Right renal cortex interstitium (tissue), 3 donors: ENCODE results near the gene CYP20A1. TPM values are rescaled to one million over a fixed set of nuclear protein-coding genes. Genes with fewer than 3 reads are reported as not detected.
A peak's percentile ranks its signal among the peaks of the same experiment; 100 is the strongest.
"Not testable (repeated sequence)": the region's sequence is repeated elsewhere in the genome, so short reads cannot be mapped to it uniquely, and the experiment has no call there.

Source experiments
- DNase-seq, 3 donors: peaks; one replicate each; pipeline ENCODE4 v3.0.0-alpha.2; 2013; ENCODE audit warnings: low read depth in 3 of 3, low spot score in 2 of 3
- polyA plus RNA-seq, 3 donors: library from polyadenylated mRNA; unstranded; fragments of 120-200 nt; gene quantifications; one replicate each; pipeline ENCODE4 v1.2.1, GENCODE V29; 2013; ENCODE audit not compliant: insufficient read length in 3 of 3

CYP20A1 gene, protein sequence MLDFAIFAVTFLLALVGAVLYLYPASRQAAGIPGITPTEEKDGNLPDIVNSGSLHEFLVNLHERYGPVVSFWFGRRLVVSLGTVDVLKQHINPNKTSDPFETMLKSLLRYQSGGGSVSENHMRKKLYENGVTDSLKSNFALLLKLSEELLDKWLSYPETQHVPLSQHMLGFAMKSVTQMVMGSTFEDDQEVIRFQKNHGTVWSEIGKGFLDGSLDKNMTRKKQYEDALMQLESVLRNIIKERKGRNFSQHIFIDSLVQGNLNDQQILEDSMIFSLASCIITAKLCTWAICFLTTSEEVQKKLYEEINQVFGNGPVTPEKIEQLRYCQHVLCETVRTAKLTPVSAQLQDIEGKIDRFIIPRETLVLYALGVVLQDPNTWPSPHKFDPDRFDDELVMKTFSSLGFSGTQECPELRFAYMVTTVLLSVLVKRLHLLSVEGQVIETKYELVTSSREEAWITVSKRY
- polyA plus RNA-seq, result 10 to 100 TPM; 21.2 to 21.8 (median 21.2) TPM

DNA sequence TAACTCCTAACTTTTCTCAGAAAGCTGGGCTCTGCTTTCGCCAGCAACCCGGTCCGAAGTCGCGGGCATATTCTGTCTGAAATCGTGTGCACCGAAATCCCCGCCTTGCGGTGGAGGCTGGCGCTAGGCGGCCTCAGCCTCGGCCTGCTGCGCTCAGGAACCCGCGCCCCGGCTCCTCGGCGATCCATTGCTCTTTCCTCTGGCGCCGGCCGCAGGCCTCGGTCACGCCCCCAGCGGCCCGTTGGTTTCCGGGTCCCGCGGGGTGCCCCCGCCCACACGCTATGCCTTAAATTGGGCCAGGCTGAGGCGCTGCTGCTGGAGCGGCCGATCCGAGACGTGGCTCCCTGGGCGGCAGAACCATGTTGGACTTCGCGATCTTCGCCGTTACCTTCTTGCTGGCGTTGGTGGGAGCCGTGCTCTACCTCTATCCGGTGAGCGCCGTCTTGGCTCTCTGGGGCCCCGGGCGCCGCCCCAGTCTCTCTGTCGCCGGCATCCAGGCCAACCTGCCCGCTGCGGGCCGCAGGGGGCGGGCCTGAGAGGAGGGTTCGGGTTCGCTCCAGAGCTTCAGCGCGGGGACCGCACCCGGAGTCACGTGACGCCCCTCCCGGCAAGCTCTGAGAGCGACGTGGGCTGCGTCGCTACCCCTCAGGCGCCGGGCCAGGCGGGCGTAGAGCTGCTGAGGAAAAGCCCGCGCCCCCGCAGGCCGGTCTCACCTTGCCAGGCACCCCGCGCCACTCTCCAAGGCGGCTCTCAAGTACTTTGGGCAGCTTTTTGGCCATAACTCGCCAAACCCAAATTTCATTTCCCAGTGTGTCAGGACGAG is at the start of gene CYP20A1:
Gene CYP20A1 (plus strand): TSS at position 315 of the 823 bp plus-strand sequence. CDS start 45 bp downstream, at position 360.
- DNase-seq, result peak; percentile 86 to 93 (median 89)

DNA sequence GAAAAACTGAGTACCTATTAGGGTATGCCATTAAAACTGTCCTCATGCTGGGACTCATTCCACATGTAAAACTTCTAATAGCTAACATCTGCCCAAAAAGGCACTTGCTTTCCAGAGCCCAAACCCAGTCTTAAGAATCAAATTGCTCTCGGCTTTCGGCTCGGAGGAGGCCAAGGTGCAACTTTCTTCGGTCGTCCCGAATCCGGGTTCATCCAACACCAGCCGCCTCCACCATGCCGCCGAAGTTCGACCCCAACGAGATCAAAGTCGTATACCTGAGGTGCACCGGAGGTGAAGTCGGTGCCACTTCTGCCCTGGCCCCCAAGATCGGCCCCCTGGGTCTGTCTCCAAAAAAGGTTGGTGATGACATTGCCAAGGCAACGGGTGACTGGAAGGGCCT is 48.3 kb upstream of the CYP20A1 start:
- not testable (repeated sequence) for DNase-seq

DNA sequence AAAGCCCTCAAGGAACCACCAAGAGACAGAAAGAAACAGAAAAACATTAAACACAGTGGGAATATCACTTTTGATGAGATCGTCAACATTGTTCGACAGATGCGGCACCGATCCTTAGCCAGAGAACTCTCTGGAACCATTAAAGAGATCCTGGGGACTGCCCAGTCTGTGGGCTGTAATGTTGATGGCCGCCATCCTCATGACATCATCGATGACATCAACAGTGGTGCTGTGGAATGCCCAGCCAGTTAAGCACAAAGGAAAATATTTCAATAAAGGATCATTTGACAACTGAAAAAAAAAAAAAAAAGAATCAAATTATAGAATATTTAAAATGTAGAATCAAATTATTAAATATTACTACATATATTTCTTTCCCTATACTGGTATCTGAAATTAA is 47.8 kb upstream of the CYP20A1 start:
- DNase-seq, result not testable (repeated sequence)

DNA sequence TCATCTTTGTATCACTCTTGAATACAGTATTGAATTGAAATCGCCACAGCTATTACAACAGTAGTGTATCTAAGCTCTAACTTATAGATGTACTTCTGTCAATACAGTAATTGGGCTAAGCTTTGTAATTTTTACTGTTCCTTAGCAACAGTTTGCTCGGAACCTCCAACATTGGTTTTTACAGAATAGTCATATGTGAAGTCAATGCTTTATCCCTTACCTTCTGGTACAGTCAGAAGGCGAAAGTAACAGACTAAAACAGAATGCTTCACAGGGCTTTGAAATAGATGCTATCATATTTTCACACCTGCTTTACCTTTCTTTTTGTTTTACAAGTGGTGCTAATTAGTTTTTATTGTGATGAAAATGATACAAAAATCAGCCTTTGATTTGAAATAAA is 46.9 kb upstream of the CYP20A1 start:
- DNase-seq, result no peak

DNA sequence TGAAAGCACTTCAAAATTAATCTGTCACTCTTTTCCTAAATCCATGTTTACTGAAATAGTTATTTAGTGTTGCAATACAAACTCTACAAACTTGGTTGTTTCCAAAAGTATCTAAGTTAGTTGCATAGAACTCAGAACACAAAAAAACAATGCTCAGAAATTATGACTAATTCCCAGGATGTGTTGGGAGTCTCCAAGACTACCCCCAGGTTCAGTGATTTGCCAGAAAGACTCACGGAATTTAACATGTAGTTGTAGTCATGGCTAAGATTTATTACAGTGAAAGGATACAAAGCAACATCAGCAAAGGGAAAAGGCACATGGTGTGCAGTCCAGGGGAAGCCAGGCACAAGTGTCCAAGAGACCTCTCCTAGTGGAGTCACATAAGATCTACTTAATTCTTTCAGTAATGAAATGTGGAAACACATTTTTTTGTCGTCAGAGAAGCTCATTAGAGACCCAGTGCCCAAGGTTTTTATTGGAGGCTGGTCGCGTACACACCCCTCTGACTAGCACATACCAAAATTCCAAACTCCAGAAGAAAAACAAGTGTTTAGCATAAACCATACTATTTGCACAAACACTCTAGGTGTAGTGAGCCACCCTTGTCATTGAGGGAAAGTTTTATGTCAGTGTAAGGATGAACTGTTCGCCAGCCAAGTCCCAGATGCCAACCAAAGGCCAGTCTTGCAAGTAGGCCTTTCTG is 43.3 kb upstream of the CYP20A1 start:
- DNase-seq, result no peak

DNA sequence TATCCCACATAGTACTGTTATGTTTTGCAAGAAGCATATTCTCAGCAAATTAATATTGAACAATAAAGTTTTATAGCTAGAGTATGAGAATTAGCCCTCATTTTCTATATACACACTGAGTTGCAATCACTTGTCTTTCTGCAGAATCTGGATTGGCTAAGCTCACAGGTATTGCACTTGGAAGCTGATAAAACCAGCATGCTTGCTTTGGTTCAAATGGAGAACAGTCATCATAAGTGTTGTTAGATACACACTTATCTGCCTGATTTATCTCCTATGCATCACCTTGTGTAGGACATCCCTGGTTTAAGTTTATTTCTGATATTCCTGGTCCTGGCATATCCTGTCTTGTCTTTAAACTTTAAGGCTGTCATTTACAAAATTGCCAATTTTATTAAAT is 38.0 kb upstream of the CYP20A1 start:
- no peak for DNase-seq

DNA sequence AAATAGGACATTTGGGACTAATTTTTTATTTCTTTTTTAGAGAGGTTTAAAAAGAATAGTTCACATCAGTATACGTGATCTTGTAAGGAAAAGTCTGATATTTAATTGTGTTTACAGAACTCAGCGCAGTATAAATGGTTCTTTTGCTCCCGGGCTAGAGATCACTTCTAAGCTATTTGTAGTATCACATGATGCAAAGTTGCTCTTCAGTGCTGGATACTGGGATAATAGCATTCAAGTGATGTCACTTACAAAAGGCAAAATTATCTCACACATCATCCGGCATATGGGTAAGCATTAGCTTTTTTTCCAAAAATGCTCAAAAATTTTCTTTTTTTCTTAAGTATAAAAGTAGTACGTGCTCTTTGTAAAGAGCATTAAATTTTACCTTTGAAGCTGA is 37.4 kb upstream of the CYP20A1 start:
- no peak for DNase-seq

DNA sequence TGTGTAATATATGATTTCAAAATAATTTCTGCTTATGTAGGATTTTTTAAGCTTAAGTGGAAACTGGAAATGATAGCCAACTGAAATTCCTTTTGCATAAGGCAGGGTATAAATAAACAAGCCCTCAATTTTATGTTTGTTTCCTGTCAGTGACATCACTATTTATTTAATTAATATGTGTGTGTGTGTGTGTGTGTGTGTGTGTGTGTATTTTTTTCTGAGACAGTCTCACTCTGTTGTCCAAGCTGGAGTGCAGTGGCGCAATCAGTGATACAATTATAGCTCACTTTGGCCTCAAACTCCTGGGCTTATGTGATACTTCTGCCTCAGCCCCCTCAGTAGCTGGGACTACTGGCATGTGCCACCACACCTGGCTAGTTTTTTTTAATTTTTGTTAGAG is 29.3 kb upstream of the CYP20A1 start:
- DNase-seq, result no peak

DNA sequence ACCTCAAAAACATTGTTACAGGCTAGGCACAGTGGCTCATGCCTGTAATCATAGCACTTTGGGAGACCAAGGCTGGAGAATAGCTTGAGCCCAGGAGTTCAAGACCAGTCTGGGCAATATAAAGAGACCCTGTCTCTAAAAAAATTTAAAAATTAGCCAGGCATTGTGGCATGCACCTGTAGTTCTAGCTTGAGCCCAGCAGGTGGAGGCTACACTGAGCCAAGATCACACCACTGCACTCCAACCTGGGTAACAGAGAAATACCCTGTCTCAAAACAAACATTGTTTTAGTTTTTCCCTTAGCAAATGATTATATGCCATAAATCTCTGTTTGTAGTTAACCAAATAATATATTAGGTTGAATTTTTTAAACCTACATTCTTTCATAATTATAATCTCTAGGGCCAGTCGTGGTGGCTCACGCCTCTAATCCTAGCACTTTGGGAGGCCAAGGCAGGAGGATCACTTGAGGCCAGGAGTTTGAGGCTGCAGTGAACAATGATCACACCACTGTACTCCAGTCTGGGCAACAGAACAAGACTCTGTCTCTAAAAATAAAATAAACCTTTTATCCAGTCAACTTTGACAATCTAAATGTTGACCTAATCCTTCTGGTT is 13.3 kb upstream of the CYP20A1 start:
- DNase-seq, result no peak

DNA sequence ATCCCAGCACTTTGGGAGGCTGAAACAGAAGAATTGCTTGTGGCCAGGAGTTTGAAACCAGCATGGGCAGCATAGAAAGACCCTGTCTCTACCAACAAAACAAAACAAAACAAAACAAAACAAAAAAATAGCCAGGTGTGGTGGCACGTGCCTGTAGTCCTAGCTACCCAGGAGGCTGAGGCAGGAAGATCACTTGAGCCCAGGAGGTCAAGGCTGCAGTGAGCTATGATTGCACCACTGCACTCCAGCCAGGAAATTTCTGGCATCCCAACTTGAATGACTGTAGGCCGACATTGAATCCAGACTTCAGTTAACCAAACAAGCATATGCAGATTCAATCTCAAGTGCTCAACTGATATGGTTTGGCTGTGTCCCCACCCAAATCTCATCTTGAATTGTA is 9.1 kb upstream of the CYP20A1 start:
- DNase-seq, result not testable (repeated sequence)

DNA sequence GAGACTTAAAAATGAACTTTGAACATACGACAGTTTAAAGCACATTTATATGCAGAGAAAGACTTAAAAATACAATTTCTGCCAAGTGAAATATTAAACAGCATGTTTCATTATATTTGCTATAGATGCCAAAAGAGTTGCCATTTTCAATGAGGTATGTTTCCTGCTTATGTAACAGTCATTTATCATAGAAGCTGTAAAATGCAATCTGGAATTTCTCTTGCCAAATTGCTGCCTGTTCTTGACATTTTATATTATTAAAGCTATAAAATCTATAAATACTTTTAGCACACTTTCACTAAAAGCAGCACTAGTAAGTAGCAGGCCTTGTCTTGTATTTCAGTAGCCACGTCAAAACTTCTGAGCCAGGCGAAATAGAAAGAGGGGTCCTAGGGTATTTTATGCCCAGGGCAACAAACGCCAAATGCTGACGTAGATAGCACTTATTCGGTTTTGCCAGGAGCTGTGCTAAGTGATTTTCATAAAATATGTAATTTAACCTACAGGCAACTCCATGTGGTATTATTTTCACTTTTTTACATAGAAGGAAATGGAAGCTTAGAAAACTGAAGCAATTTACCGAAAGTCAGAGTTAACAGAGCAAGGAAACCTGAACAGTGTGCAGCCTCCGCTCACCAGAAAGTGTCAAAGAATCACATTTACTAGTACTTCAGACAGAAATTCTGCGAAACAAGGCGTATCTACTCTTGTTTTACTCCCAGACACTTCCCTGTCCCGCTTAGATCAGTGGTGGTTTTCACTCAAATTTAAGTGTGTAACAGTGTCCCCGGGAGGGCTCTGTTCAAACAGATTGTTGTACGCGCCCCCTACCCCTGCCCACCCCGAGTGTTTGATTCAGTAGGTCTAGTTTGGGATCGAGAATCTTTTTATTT is 1.2 kb upstream of the CYP20A1 start:
- DNase-seq, result no peak

DNA sequence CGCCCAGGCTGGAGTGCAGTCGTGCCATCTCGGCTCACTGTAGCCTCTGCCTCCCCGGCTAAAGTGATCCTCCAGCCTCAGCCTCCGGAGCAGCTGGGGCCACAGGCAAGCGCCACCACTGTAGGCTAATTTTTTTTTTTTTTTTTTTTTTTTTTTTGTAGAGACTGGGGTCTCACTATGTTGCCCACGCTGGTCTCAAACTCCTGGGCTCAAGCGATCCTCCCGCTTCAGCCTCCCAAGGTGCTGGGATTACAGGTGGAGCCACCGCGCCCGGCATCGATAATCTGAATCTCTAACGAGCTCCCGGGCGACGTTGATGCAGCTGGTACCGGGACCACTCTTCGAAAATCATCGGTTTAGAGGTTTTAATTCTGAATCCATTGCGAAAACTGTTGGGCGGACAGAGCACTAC is 520 bp upstream of the CYP20A1 start:
- DNase-seq, result no peak

DNA sequence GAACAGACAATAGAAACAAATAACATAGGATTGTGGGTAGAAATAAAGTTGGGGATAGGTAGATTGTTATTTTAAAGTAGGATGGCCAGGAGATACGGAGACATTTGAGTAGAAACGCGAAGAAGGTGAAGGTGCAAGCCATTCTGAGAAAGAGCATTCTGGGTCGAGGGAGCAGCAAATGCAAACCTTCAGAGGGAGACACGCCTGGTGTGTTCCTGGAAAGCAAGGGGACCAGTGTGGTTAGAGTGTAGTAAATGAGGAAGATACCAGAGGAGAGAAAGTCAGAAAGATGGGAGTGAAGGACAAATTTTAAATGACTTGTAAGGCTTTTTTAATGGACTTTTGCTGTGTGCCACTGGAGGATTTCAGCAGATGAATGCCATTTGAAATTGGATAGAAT is 1.7 kb downstream of the CYP20A1 start:
- no peak for DNase-seq

DNA sequence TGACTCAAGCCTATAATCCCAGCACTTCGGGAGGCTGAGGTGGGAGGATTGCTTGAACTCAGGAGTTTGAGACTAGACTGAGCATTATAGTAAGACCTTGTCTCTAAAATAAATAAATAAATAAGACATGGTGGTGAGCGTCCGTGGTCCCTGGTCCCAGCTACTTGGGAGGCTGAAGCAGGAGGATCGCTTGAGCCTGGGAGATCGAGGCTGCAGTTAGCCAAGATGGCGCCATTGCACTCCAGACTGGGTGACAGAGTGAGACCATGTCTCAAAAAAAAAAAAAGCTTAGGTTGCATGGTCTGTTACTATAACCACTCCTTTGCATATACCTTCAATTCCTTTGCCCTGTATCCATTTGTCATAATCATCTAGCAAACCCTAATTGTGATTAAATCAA is 3.7 kb downstream of the CYP20A1 start:
- no peak for DNase-seq

DNA sequence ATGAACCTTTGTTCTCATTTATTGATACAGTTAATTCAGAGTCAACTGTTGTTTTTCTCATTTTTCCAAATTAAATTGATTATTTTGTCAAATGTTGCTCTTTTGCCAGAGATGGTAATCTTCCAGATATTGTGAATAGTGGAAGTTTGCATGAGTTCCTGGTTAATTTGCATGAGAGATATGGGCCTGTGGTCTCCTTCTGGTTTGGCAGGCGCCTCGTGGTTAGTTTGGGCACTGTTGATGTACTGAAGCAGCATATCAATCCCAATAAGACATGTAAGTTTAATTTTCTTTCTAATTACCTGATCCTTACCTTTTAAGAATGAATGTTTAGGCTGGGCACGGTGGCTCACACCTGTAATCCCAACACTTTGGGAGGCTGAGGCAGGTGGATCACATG is 7.8 kb downstream of the CYP20A1 start:
- DNase-seq, result no peak

DNA sequence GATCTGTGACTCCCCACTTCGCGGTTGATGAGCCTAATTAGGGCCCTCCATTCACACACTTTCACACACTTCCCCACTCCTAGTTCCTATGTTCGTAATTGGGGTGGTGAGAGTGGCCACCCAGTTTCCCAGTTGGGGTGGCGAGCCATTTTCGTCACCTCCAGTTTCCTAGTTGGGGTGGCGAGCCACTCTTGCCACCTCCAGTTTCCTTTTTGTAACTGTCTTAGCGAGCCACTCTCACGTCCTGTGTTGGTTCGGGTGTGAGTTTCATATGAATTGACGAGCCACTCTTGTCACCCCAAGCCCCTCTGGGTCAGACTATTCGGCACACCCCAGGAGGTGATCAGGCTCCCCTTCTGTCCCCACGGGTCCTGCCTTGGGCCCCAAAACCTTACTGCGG is 14.0 kb downstream of the CYP20A1 start:
- no peak for DNase-seq

DNA sequence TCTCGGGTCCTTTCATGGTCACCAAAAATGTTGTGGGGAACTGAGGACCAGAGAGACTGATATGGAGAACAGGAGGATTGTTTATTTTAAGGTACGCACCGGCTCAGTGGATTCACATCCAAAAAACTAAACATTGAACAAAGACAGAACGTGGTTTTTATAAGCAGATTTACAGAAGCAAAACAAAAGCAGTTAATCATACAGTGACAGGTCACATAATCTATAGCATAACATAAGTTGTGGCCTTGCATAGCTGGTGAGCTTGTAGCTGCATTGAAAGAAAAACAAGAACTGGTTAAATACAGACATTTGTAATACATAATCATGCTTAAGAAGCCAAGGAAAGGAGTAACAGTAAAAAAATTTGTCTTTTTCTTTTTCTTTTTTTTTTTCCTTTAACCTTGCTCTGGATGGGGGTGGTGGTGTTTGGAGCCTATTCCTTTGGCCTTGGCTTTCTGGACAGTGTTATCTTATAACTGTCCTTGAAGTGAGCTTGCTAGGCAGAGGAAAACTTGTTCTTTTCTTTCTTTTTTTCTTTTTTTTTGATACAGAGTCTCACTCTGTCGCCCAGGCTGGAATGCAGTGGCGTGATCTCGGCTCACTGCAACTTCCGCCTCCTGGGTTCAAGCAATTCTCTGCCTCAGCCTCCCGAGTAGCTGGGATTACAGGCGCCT is 14.7 kb downstream of the CYP20A1 start:
- DNase-seq, result not testable (repeated sequence)

DNA sequence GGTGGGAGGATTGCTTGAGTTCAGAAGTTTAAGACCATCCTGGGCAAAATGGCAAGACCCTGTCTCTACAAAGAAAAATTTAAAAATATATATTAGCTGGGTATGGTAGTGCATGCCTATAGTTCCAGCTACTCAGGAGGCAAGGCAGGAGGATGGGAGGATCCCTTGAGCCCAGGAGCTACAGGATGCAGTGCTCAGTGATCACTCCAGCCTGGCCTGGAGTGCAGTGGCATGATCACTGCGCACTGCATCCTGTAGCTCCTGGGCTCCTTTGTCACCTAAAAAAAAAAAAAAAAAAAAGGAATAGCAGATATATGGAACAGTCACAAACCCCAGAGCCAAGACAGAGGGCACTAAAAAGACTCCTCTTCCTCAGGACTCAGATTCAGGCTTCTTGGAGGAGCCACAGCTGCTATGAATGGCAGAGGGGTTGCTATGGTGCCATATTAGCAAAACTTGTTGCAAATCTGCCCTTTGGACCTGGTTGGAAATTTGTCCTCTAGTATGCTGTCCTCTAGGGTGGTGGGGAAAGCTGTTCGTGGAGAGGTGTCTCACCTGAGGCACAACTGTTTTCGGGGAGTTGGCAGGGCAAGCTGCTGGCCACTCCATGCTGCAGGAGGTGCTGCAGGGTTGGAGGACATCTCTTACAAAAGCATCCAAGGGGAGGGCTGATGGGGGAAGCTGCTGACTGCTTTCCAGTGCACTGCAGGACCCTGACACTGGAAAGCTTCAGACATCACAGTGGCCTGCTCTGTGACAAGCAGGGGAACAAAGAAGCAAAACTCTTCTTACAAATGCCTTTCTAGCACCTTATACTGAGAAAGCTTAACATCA is 22.7 kb downstream of the CYP20A1 start:
- DNase-seq, result no peak
